Mononuclear cell (primary cell): ENCODE data around the gene NDEL1. TPM values are rescaled to one million over a fixed set of nuclear protein-coding genes. Genes with fewer than 3 reads are reported as not detected.

Source experiments
- H3K27me3 ChIP-seq: 2 replicates; pipeline ENCODE4 v1.6.0; 2011; ENCODE audit warnings: low read length, control low read depth; ENCODE audit not compliant: insufficient read depth
- H3K4me1 ChIP-seq: 2 replicates; pipeline ENCODE4 v1.5.1; 2011; ENCODE audit warnings: mild to moderate bottlenecking, low read length, control low read depth; ENCODE audit not compliant: insufficient read depth
- H3K4me3 ChIP-seq: 2 replicates; pipeline ENCODE4 v1.5.1; 2011; ENCODE audit warnings: mild to moderate bottlenecking, low read length, moderate library complexity
- H3K9me3 ChIP-seq: 2 replicates; pipeline ENCODE4 v1.5.1; 2011; ENCODE audit warnings: low read depth, mild to moderate bottlenecking, control low read depth, low read length
- total RNA-seq: library from RNA; depleted of rRNA; stranded (reverse); fragments of >200 nt; gene quantifications from one replicate; pipeline ENCODE4 v1.2.3, GENCODE V29; 2012

Gene NDEL1
- total RNA-seq, 1 donor: 156 TPM

- H3K9me3 ChIP-seq: no peaks in the 10 kb centered on the region
- no peak overlapping the region for H3K4me3 ChIP-seq
- no peaks in the 10 kb centered on the region for H3K4me1 ChIP-seq
- no peaks in the 10 kb centered on the region for H3K27me3 ChIP-seq
Measured at GRCh38 chr17:8474826-8475225, 39.1 kb downstream of the NDEL1 start.

- Histone ChIP-seq H3K27me3 (no peaks in the 10 kb centered on the region), H3K4me3 (no peak overlapping the region), H3K4me1 (no peaks in the 10 kb centered on the region)
Measured at GRCh38 chr17:8475227-8475626, 39.5 kb downstream of the NDEL1 start.

GRCh38 chr17:8475781-8476180, 40.1 kb downstream of the NDEL1 start:
- Histone ChIP-seq H3K27me3 (no peaks in the 10 kb centered on the region), H3K4me3 (no peak overlapping the region), H3K4me1 (no peaks in the 10 kb centered on the region), H3K9me3 (no peaks in the 10 kb centered on the region)

More at GRCh38 chr17:8475227-8475626, 39.5 kb downstream of the NDEL1 start:
- no peaks in the 10 kb centered on the region for H3K9me3 ChIP-seq

- no peaks in the 10 kb centered on the region for H3K9me3 ChIP-seq
- no peak overlapping the region for H3K4me3 ChIP-seq
- H3K27me3 ChIP-seq: no peaks in the 10 kb centered on the region
- no peaks in the 10 kb centered on the region for H3K4me1 ChIP-seq
Measured at GRCh38 chr17:8476741-8477140, 41.1 kb downstream of the NDEL1 start.

GRCh38 chr17:8477171-8477570, 41.5 kb downstream of the NDEL1 start:
- H3K4me3 ChIP-seq: no peak overlapping the region
- H3K4me1 ChIP-seq: no peaks in the 10 kb centered on the region
- H3K9me3 ChIP-seq: no peaks in the 10 kb centered on the region
- H3K27me3 ChIP-seq: no peaks in the 10 kb centered on the region

GRCh38 chr17:8477715-8478441, 42.2 kb downstream of the NDEL1 start:
- H3K9me3 ChIP-seq: no peaks in the 10 kb centered on the region
- H3K4me1 ChIP-seq: no peaks in the 10 kb centered on the region
- no peaks in the 10 kb centered on the region for H3K27me3 ChIP-seq
- H3K4me3 ChIP-seq: no peak overlapping the region

GRCh38 chr17:8479431-8479947, 43.8 kb downstream of the NDEL1 start:
- Histone ChIP-seq H3K9me3 (peaks cover 12% of the 10 kb centered on the region), H3K4me1 (no peaks in the 10 kb centered on the region), H3K27me3 (no peaks in the 10 kb centered on the region), H3K4me3 (no peak overlapping the region)

- no peak overlapping the region for H3K4me3 ChIP-seq
- no peaks in the 10 kb centered on the region for H3K4me1 ChIP-seq
- no peaks in the 10 kb centered on the region for H3K27me3 ChIP-seq
- peaks cover 17% of the 10 kb centered on the region for H3K9me3 ChIP-seq
Measured at GRCh38 chr17:8480011-8480976, 44.6 kb downstream of the NDEL1 start.

- Histone ChIP-seq H3K9me3 (peaks cover 17% of the 10 kb centered on the region), H3K4me3 (no peak overlapping the region), H3K4me1 (no peaks in the 10 kb centered on the region), H3K27me3 (no peaks in the 10 kb centered on the region)
Measured at GRCh38 chr17:8481089-8481488, 45.4 kb downstream of the NDEL1 start.

- H3K9me3 ChIP-seq: peaks cover 17% of the 10 kb centered on the region
- no peaks in the 10 kb centered on the region for H3K4me1 ChIP-seq
- no peaks in the 10 kb centered on the region for H3K27me3 ChIP-seq
- H3K4me3 ChIP-seq: no peak overlapping the region
Measured at GRCh38 chr17:8481703-8482102, 46.0 kb downstream of the NDEL1 start.

- Histone ChIP-seq H3K4me3 (no peak overlapping the region), H3K9me3 (peaks cover 17% of the 10 kb centered on the region), H3K27me3 (no peaks in the 10 kb centered on the region), H3K4me1 (no peaks in the 10 kb centered on the region)
Measured at GRCh38 chr17:8482546-8482945, 46.9 kb downstream of the NDEL1 start.

- peaks cover 17% of the 10 kb centered on the region for H3K9me3 ChIP-seq
- no peak overlapping the region for H3K4me3 ChIP-seq
- H3K27me3 ChIP-seq: no peaks in the 10 kb centered on the region
- no peaks in the 10 kb centered on the region for H3K4me1 ChIP-seq
Measured at GRCh38 chr17:8484465-8484864, 48.8 kb downstream of the NDEL1 start.

GRCh38 chr17:8485491-8485890, 49.8 kb downstream of the NDEL1 start:
- Histone ChIP-seq H3K4me3 (no peak overlapping the region), H3K9me3 (peaks cover 17% of the 10 kb centered on the region), H3K4me1 (no peaks in the 10 kb centered on the region), H3K27me3 (no peaks in the 10 kb centered on the region)

- H3K9me3 ChIP-seq: peaks cover 17% of the 10 kb centered on the region
- H3K4me3 ChIP-seq: no peak overlapping the region
- H3K27me3 ChIP-seq: no peaks in the 10 kb centered on the region
- no peaks in the 10 kb centered on the region for H3K4me1 ChIP-seq
Measured at GRCh38 chr17:8487130-8487645, 51.5 kb downstream of the NDEL1 start.

GRCh38 chr17:8487743-8488142, 52.1 kb downstream of the NDEL1 start:
- no peaks in the 10 kb centered on the region for H3K27me3 ChIP-seq
- no peak overlapping the region for H3K4me3 ChIP-seq
- no peaks in the 10 kb centered on the region for H3K4me1 ChIP-seq
- peaks cover 17% of the 10 kb centered on the region for H3K9me3 ChIP-seq
